Sigmoid colon (tissue), 7 donors: ENCODE results near the gene PRDM16. TPM values are rescaled to one million over a fixed set of nuclear protein-coding genes. Genes with fewer than 3 reads are reported as not detected.

Experiments
- DNase-seq: peaks from one replicate; pipeline ENCODE4 v3.0.0-alpha.2; 2019
- H3K27ac ChIP-seq, 4 donors: fragments of 200-600 bp; sonication (generic); one replicate each; pipeline ENCODE4 v1.5.1; 2016 to 2019; ENCODE audit warnings: mild to moderate bottlenecking in 1 of 4
- H3K27me3 ChIP-seq, 3 donors: fragments of 200-600 bp; sonication (generic); one replicate each; pipeline ENCODE4 v1.5.1; 2019; ENCODE audit warnings: mild to moderate bottlenecking in 1 of 3
- H3K36me3 ChIP-seq, 4 donors: fragments of 200-600 bp; sonication (generic); one replicate each; pipeline ENCODE4 v1.5.1; 2016 to 2019
- H3K4me1 ChIP-seq, 4 donors: fragments of 200-600 bp; sonication (generic); one replicate each; pipeline ENCODE4 v1.5.1; 2017 to 2019
- H3K4me3 ChIP-seq, 4 donors: fragments of 200-600 bp; sonication (generic); one replicate each; pipeline ENCODE4 v1.5.1; 2017 to 2019; ENCODE audit warnings: mild to moderate bottlenecking in 2 of 4, moderate library complexity in 1 of 4
- H3K9me3 ChIP-seq, 4 donors: fragments of 200-600 bp in 3 of 4; sonication (generic) in 3 of 4; one replicate each; pipeline versions ENCODE4 v1.5.1 to v1.6.1; 2013 to 2019
- EP300 ChIP-seq, 4 donors: sonication (generic); formaldehyde crosslinking; IDR thresholded peaks; one replicate each; pipeline ENCODE4 v1.6.1; 2017; ENCODE audit warnings: antibody characterized with exemption in 4 of 4
- POLR2A ChIP-seq, 2 donors: fragments of 450-650 bp; IDR thresholded peaks; one replicate each; pipeline ENCODE4 v1.6.1; 2016; ENCODE audit warnings: antibody characterized with exemption in 2 of 2, mild to moderate bottlenecking in 2 of 2, moderate library complexity in 2 of 2
- POLR2AphosphoS5 ChIP-seq, 4 donors: sonication (generic); formaldehyde crosslinking; IDR thresholded peaks; one replicate each; pipeline ENCODE4 v1.6.1; 2017; ENCODE audit warnings: antibody characterized with exemption in 4 of 4
- WGBS, 2 donors: extraction: QIAGEN DNeasy Blood & Tissue Kit; methylation state at CpG; one replicate each; pipeline ENCODE4 v1.1.7; 2013; 5-methylcytosine and 5-hydroxymethylcytosine counted together
- intact Hi-C: fragments of 100-400 bp; cut with DNase I; formaldehyde crosslinking; loops from one replicate; pipeline ENCODE4 v1.15.1; 2023
- polyA plus RNA-seq, 3 donors: library from polyadenylated mRNA; stranded (reverse); fragments of 200-250 nt; gene quantifications; one replicate each; pipeline ENCODE4 v1.2.3, GENCODE V29; 2013
- total RNA-seq, 4 donors: library from RNA; depleted of rRNA; stranded (reverse); fragments of >200 nt; gene quantifications; one replicate each; pipeline ENCODE4 v1.1.0, GENCODE V29; 2016
- TF ChIP-seq, protein P1 (sequence below), 4 experiments: fragments of 450-650 bp in 3 of 4; fragments of 200-600 bp in 1 of 4; IDR thresholded peaks; one replicate each; pipeline ENCODE4 v1.5.1; 2016 to 2019; ENCODE audit warnings: antibody characterized with exemption in 4 of 4, mild to moderate bottlenecking in 3 of 4, moderate library complexity in 2 of 4
- donor health status: healthy with polysubstance abuse.
- donor health status: Bipolar disorder and iron deficiency.
- donor health status: healthy.

Gene PRDM16
- total and polyA plus RNA-seq, 7 donors: under 0.01 to 1.7 (median 0.49) TPM

DNA sequence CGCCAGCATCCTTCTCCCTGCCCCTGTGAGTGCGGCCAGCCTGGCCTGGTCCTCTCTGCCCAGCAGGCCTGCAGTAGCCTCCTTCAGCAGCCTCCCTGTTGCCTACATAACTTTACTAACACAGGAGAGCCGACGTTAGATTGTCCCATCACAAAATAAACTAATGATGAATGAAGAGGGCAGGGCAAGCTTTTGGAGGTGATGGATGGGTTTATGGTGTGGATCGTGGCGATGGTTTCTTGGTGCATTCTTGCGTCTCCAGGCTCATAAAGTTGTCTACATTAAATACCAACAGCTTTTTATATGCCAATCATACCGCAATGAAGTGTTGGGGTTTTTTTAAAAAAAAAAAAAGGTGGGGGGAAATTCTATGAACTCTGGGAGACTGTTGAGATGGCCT, 164.5 kb downstream of the PRDM16 start:
- TF ChIP-seq, protein P1, sequence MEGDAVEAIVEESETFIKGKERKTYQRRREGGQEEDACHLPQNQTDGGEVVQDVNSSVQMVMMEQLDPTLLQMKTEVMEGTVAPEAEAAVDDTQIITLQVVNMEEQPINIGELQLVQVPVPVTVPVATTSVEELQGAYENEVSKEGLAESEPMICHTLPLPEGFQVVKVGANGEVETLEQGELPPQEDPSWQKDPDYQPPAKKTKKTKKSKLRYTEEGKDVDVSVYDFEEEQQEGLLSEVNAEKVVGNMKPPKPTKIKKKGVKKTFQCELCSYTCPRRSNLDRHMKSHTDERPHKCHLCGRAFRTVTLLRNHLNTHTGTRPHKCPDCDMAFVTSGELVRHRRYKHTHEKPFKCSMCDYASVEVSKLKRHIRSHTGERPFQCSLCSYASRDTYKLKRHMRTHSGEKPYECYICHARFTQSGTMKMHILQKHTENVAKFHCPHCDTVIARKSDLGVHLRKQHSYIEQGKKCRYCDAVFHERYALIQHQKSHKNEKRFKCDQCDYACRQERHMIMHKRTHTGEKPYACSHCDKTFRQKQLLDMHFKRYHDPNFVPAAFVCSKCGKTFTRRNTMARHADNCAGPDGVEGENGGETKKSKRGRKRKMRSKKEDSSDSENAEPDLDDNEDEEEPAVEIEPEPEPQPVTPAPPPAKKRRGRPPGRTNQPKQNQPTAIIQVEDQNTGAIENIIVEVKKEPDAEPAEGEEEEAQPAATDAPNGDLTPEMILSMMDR (IDR thresholded peaks at IDR 0.05): no peak
- no peak for TF ChIP-seq EP300 (IDR thresholded peaks at IDR 0.05)
- no peak for TF ChIP-seq POLR2A (IDR thresholded peaks at IDR 0.05)
- no peak for TF ChIP-seq POLR2AphosphoS5 (IDR thresholded peaks at IDR 0.05)
- no peak overlapping the region for H3K27ac ChIP-seq
- no peaks in the 10 kb centered on the region for H3K36me3 ChIP-seq
- no peak overlapping the region for H3K4me3 ChIP-seq
- intact Hi-C loops: no loop called here
- 84 to 91% methylated on average over 8 of the region's 8 CpGs for WGBS, 2 donors
- H3K9me3 ChIP-seq: no peaks in the 10 kb centered on the region
- no peaks in the 10 kb centered on the region for H3K4me1 ChIP-seq
- DNase-seq: no peak
- H3K27me3 ChIP-seq: peaks cover 1 to 86% (median 39%) of the 10 kb centered on the region in 3 donors

DNA sequence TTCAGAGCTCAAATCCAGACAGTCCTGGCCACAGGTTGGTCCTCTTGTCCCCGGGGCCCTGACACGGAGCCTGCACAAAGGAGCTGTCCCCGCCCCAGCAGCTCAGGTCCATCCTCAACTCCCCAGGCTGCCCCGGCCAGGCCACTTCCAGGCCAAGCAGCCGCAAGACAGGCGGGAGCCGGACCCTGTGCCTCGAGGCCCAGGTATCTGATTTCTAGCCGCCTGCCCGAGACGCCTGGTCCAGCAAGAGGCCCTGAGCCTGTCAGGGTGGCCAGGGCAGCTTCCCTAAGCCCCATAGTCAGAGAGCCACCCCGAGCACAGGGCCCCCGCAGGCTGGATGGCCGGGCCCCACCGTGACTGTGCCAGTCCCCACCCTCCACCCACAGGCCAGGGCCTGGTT, 165.3 kb downstream of the PRDM16 start:
- DNase-seq: no peak
- WGBS, 2 donors: 93 to 94% methylated on average over 15 of the region's 15 CpGs
- H3K27me3 ChIP-seq: peaks cover 0 to 86% (median 38%) of the 10 kb centered on the region in 3 donors
- intact Hi-C loops: no loop called here
- H3K36me3 ChIP-seq: no peaks in the 10 kb centered on the region
- no peak overlapping the region for H3K4me3 ChIP-seq
- H3K4me1 ChIP-seq: no peaks in the 10 kb centered on the region
- H3K9me3 ChIP-seq: peaks cover 0 to 7% (median 3%) of the 10 kb centered on the region in 4 donors
- no peak overlapping the region for H3K27ac ChIP-seq
- TF ChIP-seq, protein P1 (IDR thresholded peaks at IDR 0.05): no peak
- TF ChIP-seq EP300 (IDR thresholded peaks at IDR 0.05) (no peak), POLR2A (IDR thresholded peaks at IDR 0.05) (no peak), POLR2AphosphoS5 (IDR thresholded peaks at IDR 0.05) (no peak)

DNA sequence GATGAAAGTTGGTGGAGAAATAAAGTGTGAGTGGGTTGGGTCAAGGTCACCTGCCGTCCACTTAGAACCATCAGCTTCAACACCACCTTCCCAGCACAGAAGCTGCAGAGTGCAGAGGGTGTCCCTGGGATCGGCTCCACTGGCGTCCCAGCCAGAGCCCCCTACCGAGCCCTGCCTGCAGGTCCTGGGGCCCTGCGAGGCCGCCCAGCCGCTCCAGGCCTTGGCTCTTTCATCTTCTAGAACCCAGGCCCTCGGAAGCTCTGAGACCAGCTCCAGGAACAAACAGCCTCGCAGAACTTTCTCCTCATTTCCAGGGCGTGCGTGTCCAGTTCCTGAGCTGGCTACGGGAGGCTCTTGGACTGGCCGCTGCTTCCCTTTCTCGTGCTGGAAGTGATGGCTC, 166.0 kb downstream of the PRDM16 start:
- Histone ChIP-seq H3K4me1 (no peaks in the 10 kb centered on the region), H3K27me3 (peaks cover 0 to 85% (median 37%) of the 10 kb centered on the region in 3 donors), H3K36me3 (no peaks in the 10 kb centered on the region), H3K27ac (no peak overlapping the region), H3K9me3 (peaks cover 0 to 8% (median 3%) of the 10 kb centered on the region in 4 donors), H3K4me3 (no peak overlapping the region)
- intact Hi-C loops: no loop called here
- WGBS, 2 donors: 93 to 94% methylated on average over 14 of the region's 14 CpGs
- no peak for TF ChIP-seq POLR2AphosphoS5 (IDR thresholded peaks at IDR 0.05)
- no peak for TF ChIP-seq POLR2A (IDR thresholded peaks at IDR 0.05)
- TF ChIP-seq, protein P1 (IDR thresholded peaks at IDR 0.05): no peak
- DNase-seq: no peak

GRCh38 chr1:3235496-3235895, 166.5 kb downstream of the PRDM16 start:
- Histone ChIP-seq H3K36me3 (no peaks in the 10 kb centered on the region), H3K4me1 (no peaks in the 10 kb centered on the region), H3K27me3 (peaks cover 0 to 85% (median 38%) of the 10 kb centered on the region in 3 donors), H3K9me3 (peaks cover 0 to 8% (median 3%) of the 10 kb centered on the region in 4 donors), H3K4me3 (no peak overlapping the region), H3K27ac (no peak overlapping the region)
- 94 to 95% methylated on average over 15 of the region's 15 CpGs for WGBS, 2 donors
- intact Hi-C loops: no loop called here
- TF ChIP-seq POLR2A (IDR thresholded peaks at IDR 0.05) (no peak), EP300 (IDR thresholded peaks at IDR 0.05) (no peak), POLR2AphosphoS5 (IDR thresholded peaks at IDR 0.05) (no peak)
- TF ChIP-seq, protein P1 (IDR thresholded peaks at IDR 0.05): no peak
- DNase-seq: no peak

DNA sequence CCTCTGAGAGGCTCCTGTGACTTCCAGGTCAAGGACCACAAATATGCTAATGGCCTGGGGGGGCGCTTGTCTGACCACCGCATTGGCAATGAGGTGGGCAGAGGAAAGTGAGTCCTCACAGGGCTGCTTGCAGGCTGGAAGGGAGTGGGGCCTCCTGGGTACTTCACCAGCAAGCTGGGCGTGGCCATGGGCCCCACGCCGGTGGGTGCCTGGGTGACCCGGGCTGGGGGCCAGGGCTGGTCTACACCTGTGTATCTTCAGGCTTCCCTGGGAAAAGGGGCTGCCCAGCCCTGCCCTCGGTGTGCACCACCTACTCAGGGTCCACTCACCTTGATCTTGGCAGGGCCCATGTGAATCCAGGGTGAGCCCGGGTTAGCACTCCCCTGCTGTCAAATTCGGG, 167.4 kb downstream of the PRDM16 start:
- Histone ChIP-seq H3K27ac (no peak overlapping the region), H3K36me3 (no peaks in the 10 kb centered on the region), H3K9me3 (peaks cover 0 to 8% (median 3%) of the 10 kb centered on the region in 4 donors), H3K4me3 (no peak overlapping the region), H3K27me3 (peaks cover 0 to 88% (median 38%) of the 10 kb centered on the region in 3 donors), H3K4me1 (no peaks in the 10 kb centered on the region)
- 86 to 89% methylated on average over 9 of the region's 9 CpGs for WGBS, 2 donors
- no peak for DNase-seq
- intact Hi-C loops: no loop called here
- TF ChIP-seq, protein P1 (IDR thresholded peaks at IDR 0.05): no peak
- TF ChIP-seq POLR2A (IDR thresholded peaks at IDR 0.05) (no peak), POLR2AphosphoS5 (IDR thresholded peaks at IDR 0.05) (no peak), EP300 (IDR thresholded peaks at IDR 0.05) (no peak)
